ENCODE measurements around the gene IQUB.
"Not testable (repeated sequence)": the region's sequence is repeated elsewhere in the genome, so short reads cannot be mapped to it uniquely, and the experiment has no call there.

Gene IQUB

GRCh38 chr7:123407951-123408350, 126.4 kb downstream of the IQUB start:
- H3K36me3 ChIP-seq (replicated peaks); H3K4me3 ChIP-seq; DNase-seq (ENCODE audit: low spot score in 2 of 2); H3K4me1 ChIP-seq; H3K27me3 ChIP-seq (ENCODE audit: low read depth); H3K9me3 ChIP-seq; in situ Hi-C loops (cut with MboI; ENCODE audit: low sequenced_read_pairs): not testable (repeated sequence)

Measured in HAP-1 (cell line).